Pancreas (tissue), 10 donors: ENCODE results near the gene TEX35. TPM values are rescaled to one million over a fixed set of nuclear protein-coding genes. Genes with fewer than 3 reads are reported as not detected.

ENCODE experiments used
- ATAC-seq, 4 donors: fragments of 200-7000 bp; cut with Tn5 transposase; one replicate each; pipeline versions ENCODE4 v1.8.0 to v1.9.1; 2020; ENCODE audit warnings: mild to moderate bottlenecking in 4 of 4, moderate library complexity in 4 of 4
- DNase-seq, 6 donors: peaks; one replicate each; pipeline ENCODE4 v3.0.0-alpha.2; 2020
- FAIRE-seq: peaks from 2 replicates; lab custom pipeline; 2012; peaks lifted over from hg19 to GRCh38; lab: Jason Lieb, UNC
- H3K27ac ChIP-seq, 4 donors: fragments of 200-600 bp; sonication (generic); 1 replicate in 3 of 4; 2 replicates in 1 of 4; pipeline versions ENCODE4 v1.5.0 to v1.8.0; 2020
- H3K27me3 ChIP-seq, 4 donors: fragments of 200-600 bp; one replicate each; pipeline ENCODE4 v1.8.0; 2021
- H3K36me3 ChIP-seq, 3 donors: fragments of 200-600 bp; sonication (generic) in 1 of 3; one replicate each; pipeline versions ENCODE4 v1.5.0 to v1.8.0; 2020 to 2021
- H3K4me1 ChIP-seq, 3 donors: fragments of 200-600 bp; one replicate each; pipeline ENCODE4 v1.8.0; 2021
- H3K4me3 ChIP-seq, 4 donors: fragments of 200-600 bp; sonication (generic) in 2 of 4; one replicate each; pipeline versions ENCODE4 v1.5.0 to v1.8.0; 2020 to 2021
- H3K9me3 ChIP-seq, 4 donors: fragments of 200-600 bp; one replicate each; pipeline ENCODE4 v1.8.0; 2021
- CTCF ChIP-seq, 4 donors: fragments of 200-600 bp; sonication (generic) in 3 of 4; IDR thresholded peaks; one replicate each; pipeline versions ENCODE4 v1.5.0 to v1.8.0; 2021; ENCODE audit warnings: antibody characterized with exemption in 4 of 4
- WGBS, 2 donors: extraction: QIAGEN DNeasy Blood & Tissue Kit; methylation state at CpG; one replicate each; pipeline ENCODE4 v1.1.7; 2013; 5-methylcytosine and 5-hydroxymethylcytosine counted together
- intact Hi-C, 3 donors: fragments of 100-400 bp; cut with DNase I; formaldehyde crosslinking; loops; one replicate each; pipeline versions ENCODE4 v1.11.1 to v1.14.2; 2022
- polyA plus RNA-seq, 2 donors: library from polyadenylated mRNA; stranded (reverse); fragments of 200-250 nt; gene quantifications; one replicate each; pipeline ENCODE4 v1.2.3, GENCODE V29; 2013
- total RNA-seq, 6 donors: library from RNA; stranded (reverse); fragmentation: NEBNext Ultra II Directional in 4 of 6; extraction: Animal tissue kit (Norgen Biotek cat#: 25700) in 4 of 6; gene quantifications; one replicate each; pipeline versions ENCODE4 v1.2.1 to v1.2.4, GENCODE V29; 2021 to 2023
- donor health status: healthy with polysubstance abuse.
- donor health status: DM: no; HTN: no; CAD: no; lungs with moderate emphysema.
- donor health status: DM: no; HTN: no; CAD: no.
- donor health status: control.
- donor health status: control.
- donor health status: Bipolar disorder and iron deficiency.
- donor health status: DM: yes; HTN: yes; CAD: no.
- donor health status: DM: no; HTN: no; CAD: no.
- donor health status: DM: no; HTN: no; CAD: no.
- donor health status: DM: yes; HTN: yes; CAD: no.

The TEX35 gene
- total and polyA plus RNA-seq, 8 donors: not detected

GRCh38 chr1:178536844-178537371 lies 24.0 kb downstream of the TEX35 start:
- Histone ChIP-seq H3K27ac (peak overlapping the region in 2 of 4 donors; percentile 8 to 30), H3K36me3 (no peaks in the 10 kb centered on the region), H3K4me1 (no peaks in the 10 kb centered on the region), H3K27me3 (no peaks in the 10 kb centered on the region), H3K9me3 (no peaks in the 10 kb centered on the region), H3K4me3 (no peak overlapping the region)
- DNase-seq: peak in 4 of 6 donors; percentile 52 to 81 (median 70)
- 22 to 34% methylated on average over 7 of the region's 7 CpGs for whole genome bisulfite sequencing, 2 donors
- TF ChIP-seq CTCF (IDR thresholded peaks at IDR 0.05): no peak
- peak; percentile 74 to 86 (median 84) for ATAC-seq
- intact Hi-C loops: loop anchor here in 2 of 3 donors (5.0 to 10.0 kb wide), 2 partner anchors 218 to 465 kb away; no protein-coding TSS in a partner anchor
- no peak for FAIRE-seq

GRCh38 chr1:178537382-178538090 lies 24.6 kb downstream of the TEX35 start:
- intact Hi-C loops: loop anchor here in 2 of 3 donors (5.0 to 10.0 kb wide), 2 partner anchors 217 to 465 kb away; no protein-coding TSS in a partner anchor
- WGBS, 2 donors: 57 to 61% methylated on average over 20 of the region's 20 CpGs
- Histone ChIP-seq H3K36me3 (no peaks in the 10 kb centered on the region), H3K27ac (peak overlapping the region in 2 of 4 donors; percentile 8 to 30), H3K9me3 (no peaks in the 10 kb centered on the region), H3K4me3 (no peak overlapping the region), H3K27me3 (no peaks in the 10 kb centered on the region), H3K4me1 (no peaks in the 10 kb centered on the region)
- FAIRE-seq: no peak
- TF ChIP-seq CTCF (IDR thresholded peaks at IDR 0.05): no peak
- peak in 3 of 6 donors; percentile 39 to 58 (median 46) for DNase-seq
- ATAC-seq: peak in 2 of 4 donors; percentile 4 to 17

- DNase-seq: no peak
- no peak for ATAC-seq
- Histone ChIP-seq H3K9me3 (no peaks in the 10 kb centered on the region), H3K36me3 (no peaks in the 10 kb centered on the region), H3K4me1 (no peaks in the 10 kb centered on the region), H3K27me3 (no peaks in the 10 kb centered on the region), H3K4me3 (no peak overlapping the region), H3K27ac (no peak overlapping the region)
- no peak for TF ChIP-seq CTCF (IDR thresholded peaks at IDR 0.05)
- FAIRE-seq: no peak
- WGBS, 2 donors: 83 to 84% methylated on average over 9 of the region's 9 CpGs
- intact Hi-C loops: loop anchor here in 2 of 3 donors (5.0 to 10.0 kb wide), 2 partner anchors 216 to 464 kb away; no protein-coding TSS in a partner anchor
Observed at GRCh38 chr1:178538192-178538916, 25.4 kb downstream of the TEX35 start.

GRCh38 chr1:178539291-178539690 lies 26.4 kb downstream of the TEX35 start:
- FAIRE-seq: no peak
- no peak overlapping the region for H3K27ac ChIP-seq
- H3K4me1 ChIP-seq: no peaks in the 10 kb centered on the region
- no peak overlapping the region for H3K4me3 ChIP-seq
- intact Hi-C loops: loop anchor here in 2 of 3 donors (5.0 to 10.0 kb wide), 2 partner anchors 216 to 463 kb away; no protein-coding TSS in a partner anchor
- H3K9me3 ChIP-seq: no peaks in the 10 kb centered on the region
- H3K27me3 ChIP-seq: no peaks in the 10 kb centered on the region
- no peak for TF ChIP-seq CTCF (IDR thresholded peaks at IDR 0.05)
- 70 to 78% methylated on average over 7 of the region's 7 CpGs for WGBS, 2 donors
- ATAC-seq: no peak
- no peaks in the 10 kb centered on the region for H3K36me3 ChIP-seq
- no peak for DNase-seq
